Mesodermal cell (in vitro differentiated cells): ENCODE results near the gene CDH23.

Experiments
- H3K27ac ChIP-seq: 2 replicates; pipeline ENCODE4 v1.7.0; 2013; ENCODE audit warnings: mild to moderate bottlenecking, low read depth, low read length, moderate library complexity; ENCODE audit not compliant: severe bottlenecking
- H3K36me3 ChIP-seq: 2 replicates; pipeline ENCODE4 v1.7.1; 2013; ENCODE audit warnings: mild to moderate bottlenecking, low read length, moderate library complexity; ENCODE audit not compliant: control insufficient read depth, insufficient read depth
- H3K4me1 ChIP-seq: one replicate; pipeline ENCODE4 v1.7.1; 2013; ENCODE audit warnings: mild to moderate bottlenecking, low read length; ENCODE audit not compliant: insufficient read depth, control insufficient read depth, poor library complexity, severe bottlenecking
- H3K4me3 ChIP-seq: 2 replicates; pipeline ENCODE4 v1.7.0; 2013; ENCODE audit warnings: low read length, control low read depth, mild to moderate bottlenecking; ENCODE audit not compliant: insufficient read depth, poor library complexity, severe bottlenecking; ENCODE audit errors: extremely low read depth
- H3K9me3 ChIP-seq: 2 replicates; pipeline ENCODE4 v1.7.1; 2013; ENCODE audit warnings: mild to moderate bottlenecking, low read length, moderate library complexity; ENCODE audit not compliant: control insufficient read depth
- WGBS, 2 experiments: methylation state at CpG; one replicate each; pipeline ENCODE4 v1.1.5; 2013; ENCODE audit warnings: missing lambda C conversion rate in 2 of 2; ENCODE audit not compliant: insufficient coverage in 2 of 2; 5-methylcytosine and 5-hydroxymethylcytosine counted together

The CDH23 gene

GRCh38 chr10:71706216-71707121, 309.7 kb downstream of the CDH23 start:
- WGBS, 2 experiments = 93 to 97% methylated on average over 29 to 33 of the region's 35 CpGs
- Histone ChIP-seq H3K36me3 (no peaks in the 10 kb centered on the region), H3K4me3 (no peak overlapping the region), H3K27ac (no peak overlapping the region), H3K9me3 (no peaks in the 10 kb centered on the region), H3K4me1 (no peaks in the 10 kb centered on the region)

GRCh38 chr10:71707240-71707789, 310.6 kb downstream of the CDH23 start:
- WGBS, 2 experiments = 91 to 96% methylated on average over 5 of the region's 5 CpGs
- Histone ChIP-seq H3K9me3 (no peaks in the 10 kb centered on the region), H3K4me3 (no peak overlapping the region), H3K4me1 (no peaks in the 10 kb centered on the region), H3K36me3 (no peaks in the 10 kb centered on the region), H3K27ac (no peak overlapping the region)

GRCh38 chr10:71708301-71708703, 311.6 kb downstream of the CDH23 start:
- H3K9me3 ChIP-seq = no peaks in the 10 kb centered on the region
- no peak overlapping the region for H3K27ac ChIP-seq
- peaks cover 3% of the 10 kb centered on the region for H3K4me1 ChIP-seq
- no peaks in the 10 kb centered on the region for H3K36me3 ChIP-seq
- 15 to 23% methylated on average over 8 to 10 of the region's 10 CpGs for WGBS, 2 experiments
- no peak overlapping the region for H3K4me3 ChIP-seq

GRCh38 chr10:71708897-71709882, 312.5 kb downstream of the CDH23 start:
- 83 to 87% methylated on average over 22 to 25 of the region's 28 CpGs for whole genome bisulfite sequencing, 2 experiments
- Histone ChIP-seq H3K4me1 (peaks cover 12% of the 10 kb centered on the region), H3K27ac (no peak overlapping the region), H3K9me3 (no peaks in the 10 kb centered on the region), H3K36me3 (no peaks in the 10 kb centered on the region), H3K4me3 (no peak overlapping the region)

DNA sequence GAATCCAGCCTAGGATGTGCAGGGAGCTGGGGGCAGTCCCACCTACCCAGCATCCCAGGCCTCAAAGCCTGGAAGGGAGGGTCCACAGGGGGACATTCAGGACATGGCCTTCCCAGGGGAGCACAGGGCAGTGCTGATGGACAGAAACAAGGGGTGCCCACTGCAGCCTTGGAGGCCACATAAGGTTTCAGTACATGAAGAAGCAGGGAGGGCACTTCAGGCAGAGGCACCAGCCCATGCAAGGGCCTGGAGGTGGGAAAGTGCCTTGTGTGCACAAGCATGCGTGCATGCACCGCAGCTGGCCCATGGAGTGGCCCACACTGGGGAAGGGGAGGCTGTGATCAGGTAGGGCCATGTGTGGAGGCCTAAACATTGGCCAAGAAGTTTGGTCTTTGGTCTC, 313.8 kb downstream of the CDH23 start:
- no peak overlapping the region for H3K4me3 ChIP-seq
- no peaks in the 10 kb centered on the region for H3K36me3 ChIP-seq
- no peak overlapping the region for H3K27ac ChIP-seq
- 89 to 100% methylated on average over 2 of the region's 2 CpGs for WGBS, 2 experiments
- no peaks in the 10 kb centered on the region for H3K9me3 ChIP-seq
- H3K4me1 ChIP-seq = peaks cover 14% of the 10 kb centered on the region

DNA sequence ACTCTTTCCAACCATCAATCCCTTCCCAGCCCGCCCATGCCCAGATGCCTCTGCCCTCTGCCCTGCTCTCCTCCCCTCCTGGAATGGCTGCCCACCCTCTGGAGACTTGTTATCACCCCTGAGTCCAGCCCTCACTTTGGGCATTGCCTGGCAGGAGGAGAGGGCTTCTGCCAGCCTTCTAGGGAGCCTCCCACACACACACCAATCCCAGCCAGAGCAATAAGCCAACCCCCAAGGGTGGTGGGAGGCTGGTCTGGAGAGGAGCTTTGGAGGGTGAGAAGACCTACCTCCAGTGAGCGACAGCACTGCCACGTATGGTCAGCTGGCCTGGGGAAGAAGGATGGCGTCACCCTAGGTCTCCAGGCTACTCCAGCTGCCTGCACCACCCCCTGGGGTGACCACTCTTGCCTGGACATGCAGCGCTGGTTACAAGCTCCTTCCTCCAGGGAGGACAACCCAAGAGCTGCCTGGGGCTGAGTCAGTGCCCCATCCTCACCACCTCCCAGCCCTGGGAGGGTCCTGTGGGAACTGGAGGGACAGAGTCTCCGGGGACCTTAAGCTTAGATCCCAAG, 314.4 kb downstream of the CDH23 start:
- Histone ChIP-seq H3K27ac (no peak overlapping the region), H3K4me1 (peaks cover 14% of the 10 kb centered on the region), H3K9me3 (no peaks in the 10 kb centered on the region), H3K36me3 (no peaks in the 10 kb centered on the region), H3K4me3 (no peak overlapping the region)
- WGBS, 2 experiments = 92 to 93% methylated on average over 3 to 4 of the region's 6 CpGs

DNA sequence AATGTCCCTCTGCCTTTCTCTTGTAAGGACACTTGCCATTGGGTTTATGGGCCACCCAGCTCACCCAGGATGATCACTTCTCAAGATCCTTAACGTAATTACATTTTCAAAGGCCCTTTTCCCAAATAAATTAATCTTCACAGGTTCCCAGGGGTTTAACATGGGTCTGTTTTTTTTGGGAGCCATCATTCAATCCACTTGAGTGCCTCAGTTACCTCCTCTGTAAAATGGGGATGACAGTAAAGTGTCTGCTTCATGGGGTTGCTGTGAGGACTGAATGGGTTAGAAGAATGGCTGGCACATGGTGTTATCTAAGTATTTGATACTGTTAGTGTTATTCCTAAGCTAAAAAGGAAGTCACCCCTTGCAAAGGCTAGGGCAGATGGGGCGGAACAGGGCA, 315.4 kb downstream of the CDH23 start:
- H3K36me3 ChIP-seq = no peaks in the 10 kb centered on the region
- H3K4me1 ChIP-seq = peaks cover 14% of the 10 kb centered on the region
- WGBS, 2 experiments = 93 to 100% methylated on average over 1 to 2 of the region's 2 CpGs
- H3K27ac ChIP-seq = no peak overlapping the region
- H3K4me3 ChIP-seq = no peak overlapping the region
- no peaks in the 10 kb centered on the region for H3K9me3 ChIP-seq

DNA sequence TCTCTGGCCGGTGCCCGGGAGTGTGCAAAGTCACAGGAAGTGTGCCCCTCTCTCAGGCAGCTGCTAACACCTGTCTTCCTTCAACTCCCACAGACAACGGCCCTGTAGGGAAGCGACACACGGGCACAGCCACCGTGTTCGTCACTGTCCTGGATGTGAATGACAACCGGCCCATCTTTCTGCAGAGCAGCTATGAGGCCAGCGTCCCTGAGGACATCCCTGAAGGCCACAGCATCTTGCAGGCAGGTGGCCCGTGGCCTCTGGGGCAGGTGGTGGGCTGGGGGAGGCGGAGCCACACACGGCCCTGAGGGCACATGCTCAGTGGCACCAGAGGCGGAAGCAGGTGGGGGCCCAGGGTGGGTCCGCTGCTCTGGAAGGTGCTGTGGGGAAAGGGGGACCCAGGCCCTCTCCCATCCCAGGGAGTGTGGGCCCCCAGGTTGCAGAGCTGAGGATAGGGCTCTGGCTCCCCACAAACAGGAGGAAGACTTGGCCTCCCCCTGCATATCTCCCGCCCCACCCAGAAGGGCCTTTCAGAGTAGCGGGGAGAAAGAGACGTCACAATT, 315.9 kb downstream of the CDH23 start:
- WGBS, 2 experiments = 91 to 96% methylated on average over 16 to 17 of the region's 17 CpGs
- Histone ChIP-seq H3K4me3 (no peak overlapping the region), H3K4me1 (peaks cover 14% of the 10 kb centered on the region), H3K9me3 (no peaks in the 10 kb centered on the region), H3K36me3 (no peaks in the 10 kb centered on the region), H3K27ac (no peak overlapping the region)

DNA sequence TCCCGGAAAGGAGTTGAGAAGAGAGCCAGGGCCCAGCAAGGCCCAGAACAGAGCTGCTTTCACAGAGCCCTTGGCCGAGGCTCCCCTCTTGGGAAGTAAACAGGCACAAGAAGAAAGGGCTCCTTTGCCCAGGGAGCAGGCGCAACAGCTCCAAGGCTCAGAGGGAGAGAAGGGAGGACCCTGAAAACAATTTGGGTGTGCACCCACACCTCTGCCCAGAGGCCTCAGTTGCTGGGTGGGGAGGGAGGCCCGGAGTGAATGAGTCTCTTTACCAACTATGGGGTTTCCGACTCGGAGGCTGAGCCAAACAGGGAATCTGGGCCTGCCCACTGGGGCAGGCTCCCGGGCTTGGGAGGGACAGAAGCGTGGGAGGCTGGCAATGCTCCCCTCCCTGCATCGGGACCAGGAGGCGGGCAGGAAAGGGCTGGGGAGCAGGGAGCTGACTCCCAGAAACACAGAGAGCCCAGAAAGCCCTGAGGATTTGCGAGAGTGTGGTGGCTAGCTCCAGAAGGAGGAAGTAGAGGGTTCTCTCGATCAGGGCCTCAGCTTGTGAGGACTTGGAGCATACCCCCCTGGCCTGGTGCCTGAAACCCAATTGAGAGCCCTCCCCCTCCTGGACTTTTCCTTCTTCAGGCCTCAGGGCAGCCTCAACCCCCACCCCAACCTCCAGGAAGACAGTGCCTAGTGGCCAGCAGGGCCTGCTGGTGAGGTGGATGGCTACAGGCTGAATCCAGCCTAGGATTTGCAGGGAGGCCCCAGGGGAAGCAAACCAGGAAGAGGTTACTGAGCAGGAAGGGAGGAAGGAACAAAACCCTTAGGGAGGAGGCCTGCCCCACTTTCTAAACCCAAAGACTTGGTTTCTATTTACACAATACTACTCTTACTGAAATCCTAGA, 316.7 kb downstream of the CDH23 start:
- Histone ChIP-seq H3K36me3 (no peaks in the 10 kb centered on the region), H3K9me3 (no peaks in the 10 kb centered on the region), H3K4me1 (peaks cover 14% of the 10 kb centered on the region), H3K4me3 (no peak overlapping the region), H3K27ac (no peak overlapping the region)
- WGBS, 2 experiments = 76 to 82% methylated on average over 9 to 10 of the region's 12 CpGs
